GM19193 (cell line): Measurements from ENCODE around the gene GRN.

ENCODE experiments used
- POLR2A ChIP-seq: IDR thresholded peaks from 4 replicates; pipeline ENCODE4 v1.6.1; 2011; ENCODE audit not compliant: insufficient read depth, insufficient read length; ENCODE audit errors: extremely low read depth

GRN gene

DNA sequence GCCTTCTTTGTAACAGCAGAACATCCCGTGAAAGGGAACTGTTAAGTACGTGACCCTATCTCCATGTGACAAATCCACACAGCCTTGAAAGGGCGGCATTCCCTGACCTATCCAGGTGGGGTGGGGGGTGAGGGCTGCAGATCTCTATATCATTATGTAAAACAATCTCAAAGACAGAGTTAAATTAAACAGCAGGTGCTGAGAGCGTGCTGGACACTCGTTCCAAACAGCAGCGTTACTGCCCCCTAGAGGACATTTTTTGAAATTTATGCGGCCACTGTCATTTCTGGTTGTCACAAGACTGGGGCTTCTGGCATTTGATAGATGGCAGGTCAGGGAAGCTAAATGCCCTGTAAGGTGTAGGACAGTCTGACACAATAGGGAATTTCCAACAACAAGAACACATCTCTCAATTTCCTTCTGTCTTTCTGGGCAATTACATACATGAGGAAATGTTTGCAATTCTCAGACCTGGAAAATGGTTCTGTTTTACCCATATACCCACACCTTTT lies 13.8 kb upstream of the GRN start:
- TF ChIP-seq POLR2A = no peak

DNA sequence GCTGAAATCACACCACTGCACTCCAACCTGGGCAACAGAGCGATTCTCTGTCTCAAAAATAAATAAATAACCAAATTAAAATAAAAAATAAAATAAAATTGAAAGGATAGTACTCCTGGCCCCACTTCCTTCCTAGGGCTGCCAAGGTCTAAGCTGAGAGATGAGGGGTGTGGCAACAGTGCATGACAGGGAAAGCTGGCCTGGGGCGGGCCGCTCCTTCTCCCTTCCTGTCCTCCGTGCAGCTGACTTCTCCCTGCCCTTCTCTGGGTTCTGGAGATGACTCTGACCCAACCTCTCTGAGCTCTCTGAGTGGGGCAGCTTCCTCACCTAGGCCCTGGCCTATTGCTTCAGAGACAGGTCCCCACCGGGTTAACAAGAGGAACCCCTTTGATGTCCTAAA lies 11.7 kb upstream of the GRN start:
- no peak for TF ChIP-seq POLR2A

DNA sequence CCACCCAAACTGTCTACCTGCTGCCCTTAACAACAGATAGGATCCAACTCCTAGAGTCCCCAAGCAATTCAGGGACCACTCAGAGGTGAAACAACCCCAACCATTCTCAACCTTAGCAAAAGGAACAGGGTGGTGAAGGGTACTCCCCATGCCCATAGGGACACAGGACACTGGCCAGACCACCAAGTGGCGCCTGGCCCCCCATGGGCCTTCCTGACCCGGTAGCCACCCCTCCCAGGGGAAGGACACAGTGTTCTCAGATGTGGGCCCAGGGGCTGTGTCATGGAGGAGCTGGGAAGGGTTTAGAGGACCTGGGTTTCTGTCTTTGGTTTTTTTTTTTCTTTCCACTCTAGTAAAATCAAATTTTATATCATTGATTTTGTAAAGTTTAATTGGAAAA lies 10.8 kb upstream of the GRN start:
- no peak for TF ChIP-seq POLR2A

DNA sequence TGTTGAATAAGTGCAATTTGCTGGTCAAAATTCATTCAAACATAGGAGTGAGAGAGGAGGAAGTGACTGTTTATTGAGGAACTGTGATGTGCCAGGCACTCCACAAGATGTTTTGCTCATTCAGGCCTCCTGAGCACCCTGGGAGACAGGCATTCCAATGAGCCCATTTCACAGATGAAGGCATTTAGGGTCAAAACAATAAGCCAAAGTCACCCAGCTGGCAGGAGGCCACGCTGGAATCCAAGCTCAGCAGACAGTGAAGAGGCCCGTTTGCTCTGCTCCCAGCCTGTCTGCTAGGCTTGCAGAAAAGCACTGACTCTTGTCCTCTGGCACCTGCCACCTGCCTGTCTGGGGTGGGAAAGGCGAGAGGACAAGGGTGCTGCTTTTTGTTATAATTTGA lies 10.4 kb upstream of the GRN start:
- no peak for TF ChIP-seq POLR2A

DNA sequence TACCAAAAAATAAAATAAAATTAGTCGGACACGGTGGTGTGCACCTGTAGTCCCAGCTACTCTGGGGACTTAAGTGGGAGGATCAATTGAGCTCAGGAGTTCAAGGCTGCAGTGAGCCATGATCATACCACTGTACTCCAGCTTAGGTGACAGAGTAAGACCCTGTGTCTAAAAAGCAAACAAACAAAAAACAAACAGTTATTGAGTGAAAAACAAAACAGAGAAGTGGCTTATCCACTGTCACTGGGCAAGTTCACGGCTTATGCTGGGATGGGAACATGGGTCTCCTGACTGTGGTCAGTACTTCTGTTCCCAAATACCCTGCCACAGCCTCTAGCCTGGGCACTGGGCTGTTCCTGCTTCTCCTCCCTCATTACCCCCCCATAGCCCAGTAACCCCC lies 9.5 kb upstream of the GRN start:
- TF ChIP-seq POLR2A = no peak

DNA sequence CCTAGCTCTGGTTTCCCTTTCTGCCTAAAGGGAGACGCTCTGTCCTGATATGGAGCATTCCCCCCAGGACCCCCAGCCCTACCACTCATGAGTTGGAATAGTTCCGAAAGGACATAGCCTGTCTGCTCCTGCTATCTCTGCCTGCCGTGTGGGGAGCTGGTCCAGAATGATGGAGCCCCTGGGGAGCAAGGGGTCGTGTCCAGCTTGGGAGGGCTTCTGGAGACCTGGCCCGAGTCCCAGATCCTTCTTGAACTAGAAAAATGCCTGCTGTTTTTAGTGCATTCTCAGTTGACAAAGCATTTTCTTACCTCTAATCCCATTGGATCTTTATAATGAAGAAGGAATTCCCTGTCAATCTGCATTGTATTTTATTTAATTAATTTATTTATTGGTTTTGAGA lies 9.1 kb upstream of the GRN start:
- TF ChIP-seq POLR2A = no peak

DNA sequence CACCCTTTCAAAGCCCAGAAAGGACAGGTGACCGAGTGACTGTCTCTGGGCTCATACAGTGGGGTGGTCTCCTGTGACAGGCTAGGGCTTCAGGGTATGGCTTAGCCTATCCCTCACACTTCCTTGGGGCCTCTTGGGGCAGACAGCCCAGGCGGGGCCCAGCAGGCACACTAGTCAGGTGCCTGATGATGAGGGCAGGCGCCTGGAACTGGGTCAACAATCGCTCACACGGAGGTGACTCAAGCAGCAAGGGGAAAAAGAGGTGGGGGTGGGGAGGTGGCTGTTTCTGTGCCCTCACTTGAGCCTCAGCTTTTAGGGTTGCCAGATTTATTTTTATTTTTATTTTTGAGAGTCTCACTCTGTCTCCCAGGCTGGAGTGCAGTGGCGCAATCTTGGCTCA lies 6.4 kb upstream of the GRN start:
- TF ChIP-seq POLR2A = no peak

DNA sequence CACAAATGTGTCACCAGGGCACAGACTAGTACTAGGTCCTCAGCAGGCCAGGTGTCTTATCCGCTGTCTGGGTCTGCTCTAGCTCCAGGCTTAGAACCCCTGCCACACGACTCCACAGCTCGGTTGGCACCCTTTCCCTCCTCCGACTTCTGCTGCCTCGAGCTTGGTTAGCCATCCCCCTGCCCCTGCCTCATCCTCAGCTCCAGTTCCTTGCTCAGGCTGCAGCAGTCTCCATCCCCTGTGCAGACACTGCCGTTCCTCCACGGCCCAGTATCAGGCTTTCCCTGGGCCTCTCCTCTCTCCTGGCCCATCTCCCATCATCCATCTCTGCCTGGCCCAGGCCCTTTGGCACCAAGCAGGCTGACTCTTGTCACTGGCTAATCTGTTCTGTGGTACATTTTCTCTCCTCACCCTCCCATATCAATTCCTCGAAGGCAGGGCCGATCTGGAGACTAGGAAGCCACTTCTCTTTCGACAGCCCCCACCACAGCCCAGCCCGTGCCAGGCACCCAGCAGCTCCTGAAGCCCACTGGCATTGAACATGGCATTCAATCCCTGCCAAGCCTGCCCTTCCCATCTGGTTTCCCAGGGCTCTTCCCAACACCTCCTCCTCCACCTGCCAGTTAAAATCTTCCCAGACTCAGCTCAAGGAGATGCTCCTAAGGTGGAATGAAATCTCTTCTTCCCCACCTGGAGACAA lies 1.4 kb upstream of the GRN start:
- no peak for TF ChIP-seq POLR2A

DNA sequence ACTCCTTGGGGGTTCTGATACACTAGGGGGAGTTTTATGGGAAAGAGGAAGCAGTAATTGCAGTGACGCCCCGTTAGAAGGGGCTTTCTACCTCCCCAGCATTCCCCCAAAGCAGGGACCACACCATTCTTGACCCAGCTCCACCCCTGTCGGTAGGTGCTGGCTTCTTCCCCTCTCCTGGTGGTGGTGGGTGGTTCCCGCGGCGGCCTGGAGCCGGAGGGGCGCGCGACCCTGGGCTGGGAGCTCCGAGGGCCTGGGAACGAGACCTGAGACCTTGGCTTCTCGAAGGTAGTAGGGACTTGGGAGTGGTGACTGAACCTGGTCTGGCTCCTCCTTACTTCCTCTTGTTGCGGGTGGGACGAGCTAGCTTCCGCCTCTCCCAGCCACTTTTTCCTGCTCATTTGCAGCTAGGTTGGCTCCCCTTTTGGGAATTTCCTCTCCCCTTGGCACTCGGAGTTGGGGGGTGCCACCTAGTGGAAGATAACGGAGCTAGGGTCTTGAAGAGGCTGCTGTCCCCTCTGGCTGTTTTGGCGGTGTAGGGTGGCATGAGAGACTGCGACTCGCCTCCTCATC lies 438 bp downstream of the GRN start:
- TF ChIP-seq POLR2A = peak; percentile 8

DNA sequence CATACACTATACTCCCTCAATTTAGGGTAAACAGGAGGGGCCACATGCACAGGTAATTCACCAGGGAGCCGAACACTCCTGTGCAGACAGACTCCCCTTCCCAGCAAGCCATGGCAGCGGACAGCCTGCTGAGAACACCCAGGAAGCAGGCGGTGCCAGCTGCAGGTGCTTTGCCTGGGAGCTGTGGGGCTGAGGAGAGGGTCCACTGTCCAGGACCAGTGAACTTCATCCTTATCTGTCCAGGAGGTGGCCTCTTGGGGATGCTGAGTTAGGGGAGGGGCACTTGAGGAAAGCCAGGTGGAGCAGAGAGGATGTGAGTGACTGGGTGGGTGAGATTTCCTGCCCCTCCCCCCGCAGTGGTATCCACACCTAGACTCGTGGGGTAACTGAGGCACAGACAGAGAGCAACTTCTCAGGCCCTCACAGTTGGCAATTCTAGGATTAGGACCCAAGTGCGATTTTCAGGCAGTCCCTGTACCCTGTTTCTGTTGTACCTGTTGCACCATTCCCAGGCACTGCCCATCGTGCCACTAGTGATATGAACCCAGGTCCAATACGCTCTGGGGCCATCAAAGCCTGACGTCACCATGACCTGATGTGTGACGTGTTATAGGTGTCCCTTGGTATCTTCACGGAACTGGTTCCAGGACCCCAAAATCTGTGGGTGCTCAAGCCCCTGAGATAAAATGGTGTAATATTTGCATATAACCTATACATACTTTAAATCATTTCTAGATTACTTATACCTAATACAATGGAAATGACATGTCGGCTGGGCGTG lies 1.2 kb downstream of the GRN start:
- TF ChIP-seq POLR2A = no peak

DNA sequence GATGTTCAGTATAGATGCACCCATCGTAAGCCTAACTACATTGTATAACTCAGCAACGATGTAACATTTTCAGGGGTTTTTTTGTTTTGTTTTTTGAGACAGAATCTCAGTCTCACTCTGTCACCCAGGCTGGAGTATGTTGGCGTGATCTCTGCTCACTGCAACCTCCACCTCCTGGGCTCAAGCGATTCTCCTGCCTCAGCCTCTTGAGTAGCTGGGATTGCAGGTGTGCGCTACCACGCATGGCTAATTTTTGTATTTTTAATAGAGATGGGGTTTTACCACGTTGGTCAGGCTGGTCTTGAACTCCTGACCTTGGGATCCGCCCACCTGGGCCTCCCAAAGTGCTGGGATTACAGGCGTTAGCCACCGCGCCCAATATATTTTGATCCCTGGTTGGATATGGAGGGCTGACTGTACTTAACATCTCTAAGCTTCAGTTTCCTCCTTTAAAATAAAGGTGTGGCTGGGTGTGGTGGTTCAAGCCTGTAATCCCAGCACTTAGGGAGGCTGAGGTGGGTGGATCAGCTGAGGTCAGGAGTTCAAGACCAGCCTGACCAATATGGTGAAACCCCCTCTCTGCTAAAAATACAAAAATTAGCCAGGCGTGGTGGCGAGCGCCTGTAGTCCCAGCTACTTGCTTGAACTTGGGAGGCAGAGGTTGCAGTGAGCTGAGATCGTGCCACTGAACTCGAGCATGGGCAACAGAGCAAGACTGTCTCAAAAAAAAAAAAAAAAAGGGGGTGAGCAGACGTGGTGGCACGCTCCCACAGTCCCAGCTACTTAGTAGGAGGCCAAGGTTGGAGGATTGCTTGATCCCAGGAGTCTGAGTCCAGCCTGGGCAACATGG lies 2.3 kb downstream of the GRN start:
- TF ChIP-seq POLR2A = peak; percentile 21

DNA sequence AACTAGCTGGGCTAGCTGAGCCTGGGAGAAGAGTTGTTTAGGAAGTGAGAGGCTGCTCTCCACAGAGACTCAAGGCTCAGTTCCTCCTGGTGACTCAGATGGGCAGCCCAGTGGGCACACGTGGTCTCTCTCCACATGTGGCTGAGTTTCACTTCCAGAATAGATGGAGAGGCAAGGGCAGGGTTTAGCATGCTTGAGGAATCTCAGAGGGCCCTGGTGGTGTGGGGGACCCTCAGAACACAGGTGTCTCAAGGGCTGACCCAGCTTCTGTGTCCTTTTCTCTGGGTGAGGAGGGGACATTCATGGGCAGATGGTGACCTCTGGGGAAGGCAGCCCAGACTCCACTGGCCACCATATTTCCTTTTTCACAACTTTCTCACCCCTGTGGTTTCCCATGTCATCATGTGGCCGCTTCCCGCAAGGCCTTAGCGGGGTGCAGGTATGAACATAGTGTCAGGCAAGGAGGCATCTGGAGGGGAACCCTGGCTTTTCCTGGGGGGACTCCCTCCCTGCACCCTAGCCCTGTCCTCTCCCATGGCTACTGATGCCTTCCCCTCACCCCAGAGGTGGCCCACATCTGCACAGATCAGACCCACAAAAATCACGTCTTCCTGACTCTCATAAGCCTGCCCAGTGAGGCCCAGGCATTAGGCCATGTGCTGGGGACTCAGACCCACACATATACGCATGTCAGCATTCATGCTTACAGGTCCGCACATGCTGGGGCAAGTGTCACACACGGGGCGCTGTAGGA lies 3.3 kb downstream of the GRN start:
- no peak for TF ChIP-seq POLR2A

DNA sequence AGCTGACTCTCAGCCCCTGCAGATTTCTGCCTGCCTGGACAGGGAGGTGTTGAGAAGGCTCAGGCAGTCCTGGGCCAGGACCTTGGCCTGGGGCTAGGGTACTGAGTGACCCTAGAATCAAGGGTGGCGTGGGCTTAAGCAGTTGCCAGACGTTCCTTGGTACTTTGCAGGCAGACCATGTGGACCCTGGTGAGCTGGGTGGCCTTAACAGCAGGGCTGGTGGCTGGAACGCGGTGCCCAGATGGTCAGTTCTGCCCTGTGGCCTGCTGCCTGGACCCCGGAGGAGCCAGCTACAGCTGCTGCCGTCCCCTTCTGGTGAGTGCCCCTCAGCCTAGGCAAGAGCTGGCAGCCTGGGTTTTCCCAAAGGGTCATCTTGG lies 3.9 kb downstream of the GRN start:
- no peak for TF ChIP-seq POLR2A

DNA sequence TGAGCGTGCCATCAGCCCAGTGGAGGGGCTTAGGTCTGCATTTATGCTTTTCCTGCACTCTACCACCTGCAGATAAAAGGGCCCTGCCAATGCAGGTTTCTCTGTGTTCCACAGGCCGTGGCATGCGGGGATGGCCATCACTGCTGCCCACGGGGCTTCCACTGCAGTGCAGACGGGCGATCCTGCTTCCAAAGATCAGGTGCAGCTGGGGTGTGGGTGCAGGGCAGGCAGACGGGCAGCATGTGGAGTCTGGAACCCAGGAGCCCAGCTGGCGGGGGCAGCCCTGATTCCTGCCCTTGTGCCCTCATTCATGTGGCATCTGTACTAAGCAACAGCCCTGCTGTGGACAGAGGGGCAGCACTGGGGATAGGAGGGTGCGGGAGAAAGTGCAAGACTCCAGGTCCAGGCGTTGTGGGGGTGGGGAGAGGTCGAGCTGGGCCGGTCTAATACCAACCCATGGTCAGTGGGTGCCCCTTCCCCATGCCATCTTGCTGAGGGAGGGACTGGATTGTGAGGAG lies 4.5 kb downstream of the GRN start:
- no peak for TF ChIP-seq POLR2A
